Measurements from ENCODE around the gene FBXW12.
A peak's percentile ranks its signal among the peaks of the same experiment; 100 is the strongest.

The FBXW12 gene

DNA sequence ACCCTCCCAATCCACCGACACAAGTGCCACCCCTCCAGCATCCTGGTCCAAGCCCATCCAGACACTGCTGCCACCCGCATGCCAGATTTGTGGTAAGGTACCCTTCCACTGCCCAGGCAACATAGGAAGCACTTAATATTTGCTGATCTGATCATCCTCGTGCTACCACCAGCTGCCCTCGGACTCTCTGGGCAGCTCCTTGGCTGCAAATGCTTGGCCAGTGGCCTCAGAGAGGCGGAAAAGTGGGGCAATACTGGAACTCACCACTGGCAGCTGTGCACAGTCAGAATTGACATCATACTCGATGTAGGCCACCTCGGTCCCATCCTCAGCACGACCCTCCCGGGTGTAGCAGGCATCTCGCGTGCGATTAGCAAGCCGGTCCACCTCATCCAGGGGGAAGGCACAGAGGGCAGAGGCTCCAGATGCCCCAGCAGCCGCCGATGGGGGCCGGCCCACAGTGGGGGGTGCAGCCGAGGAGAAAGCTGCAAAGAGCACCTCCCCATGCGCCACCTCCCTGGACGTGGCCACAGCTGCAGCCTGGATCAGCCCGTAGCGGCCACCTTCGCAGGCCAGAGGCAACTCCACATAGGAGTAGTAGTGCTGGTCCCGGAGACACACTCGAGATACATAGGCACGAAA lies 51.3 kb downstream of the FBXW12 start:
- DNase-seq = no peak

DNA sequence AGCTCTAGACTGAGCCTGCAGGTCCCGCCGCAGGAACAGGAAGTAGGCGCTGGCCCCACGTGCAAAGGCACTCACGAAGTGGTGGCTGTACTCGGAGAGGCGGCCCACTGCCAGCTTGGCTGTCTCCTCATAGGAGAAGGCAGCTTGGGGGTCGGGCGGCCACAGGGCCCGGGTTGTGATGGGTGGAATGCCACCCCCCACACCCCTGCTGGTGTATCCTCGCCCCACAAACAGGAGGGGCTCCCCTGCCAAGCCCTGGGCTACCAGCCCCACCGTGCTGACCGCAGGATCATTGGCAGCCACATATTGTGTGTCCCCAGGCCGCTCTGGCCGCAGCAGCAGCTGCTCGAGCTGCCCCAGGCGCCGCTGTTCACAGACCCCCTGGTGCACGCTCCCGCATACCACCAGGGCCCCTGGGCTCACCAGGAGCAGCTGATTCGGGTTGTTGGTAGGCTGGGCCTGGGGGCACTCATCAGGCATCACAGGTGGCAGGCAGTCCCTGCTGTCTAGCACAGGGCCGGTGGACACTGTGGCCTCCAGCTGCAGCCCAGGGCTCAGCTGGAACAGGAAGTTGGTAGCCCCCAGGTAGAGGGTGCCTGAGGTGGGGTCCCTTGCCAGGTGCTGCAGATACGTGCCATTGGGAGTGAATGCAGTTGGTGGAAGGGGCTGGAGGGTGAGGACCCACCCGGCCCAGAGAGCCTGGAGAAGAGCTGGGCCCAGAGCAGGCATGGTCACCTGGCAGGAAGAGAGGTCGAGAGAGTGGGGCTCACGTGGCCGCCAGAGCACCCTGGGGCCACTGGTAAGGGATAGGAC lies 52.1 kb downstream of the FBXW12 start:
- no peak for DNase-seq

DNA sequence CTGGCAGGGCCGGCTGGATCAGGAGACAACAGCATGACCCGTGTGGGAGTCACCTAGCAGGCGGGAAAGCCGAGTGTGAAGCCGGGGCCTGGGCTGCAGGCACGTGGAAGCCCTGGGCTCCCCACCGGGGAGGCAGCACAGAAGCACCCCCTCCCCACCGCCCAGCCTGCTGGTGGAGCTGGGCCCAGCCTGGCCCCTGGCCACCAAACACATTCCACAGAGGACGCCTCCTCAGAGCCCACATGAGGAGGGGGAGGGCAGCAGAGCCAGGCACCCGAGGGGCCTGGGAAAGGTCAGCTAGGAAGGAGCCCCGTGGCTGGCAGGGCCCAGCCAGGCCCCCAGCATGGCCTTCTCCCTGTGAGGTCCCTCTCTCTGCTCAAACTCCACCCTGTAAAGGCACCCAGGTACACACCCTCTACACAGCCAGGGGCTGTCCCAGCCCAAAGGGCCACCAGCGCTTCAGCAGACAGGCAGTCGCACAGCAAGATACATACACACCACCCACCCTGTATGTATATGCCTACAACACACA lies 53.3 kb downstream of the FBXW12 start:
- DNase-seq = no peak

DNA sequence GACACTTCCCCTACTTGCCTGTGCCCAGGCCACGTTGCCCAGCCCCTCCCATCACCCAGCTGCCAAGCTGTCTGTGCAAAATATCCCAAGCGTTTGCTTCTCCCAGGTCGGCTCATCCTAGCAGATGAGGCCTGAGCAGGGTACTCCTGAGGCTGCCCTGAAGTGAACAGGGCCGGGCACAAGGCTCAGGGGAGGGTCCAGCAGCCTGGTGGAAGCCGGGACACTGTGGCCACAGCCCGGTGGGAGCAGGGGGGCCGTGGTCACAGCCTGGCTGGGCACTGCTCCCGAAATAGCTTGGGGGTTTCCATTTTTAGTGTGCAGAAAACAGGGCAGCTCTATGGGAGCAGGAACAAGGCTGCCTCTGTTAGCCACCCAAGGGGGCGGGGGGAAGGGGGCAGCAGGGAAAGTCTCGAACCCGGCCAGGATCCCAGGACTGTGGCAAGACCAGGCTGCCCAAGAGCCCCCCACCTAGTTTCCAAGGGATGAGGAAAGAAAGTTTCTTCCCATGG lies 54.4 kb downstream of the FBXW12 start:
- no peak for DNase-seq

DNA sequence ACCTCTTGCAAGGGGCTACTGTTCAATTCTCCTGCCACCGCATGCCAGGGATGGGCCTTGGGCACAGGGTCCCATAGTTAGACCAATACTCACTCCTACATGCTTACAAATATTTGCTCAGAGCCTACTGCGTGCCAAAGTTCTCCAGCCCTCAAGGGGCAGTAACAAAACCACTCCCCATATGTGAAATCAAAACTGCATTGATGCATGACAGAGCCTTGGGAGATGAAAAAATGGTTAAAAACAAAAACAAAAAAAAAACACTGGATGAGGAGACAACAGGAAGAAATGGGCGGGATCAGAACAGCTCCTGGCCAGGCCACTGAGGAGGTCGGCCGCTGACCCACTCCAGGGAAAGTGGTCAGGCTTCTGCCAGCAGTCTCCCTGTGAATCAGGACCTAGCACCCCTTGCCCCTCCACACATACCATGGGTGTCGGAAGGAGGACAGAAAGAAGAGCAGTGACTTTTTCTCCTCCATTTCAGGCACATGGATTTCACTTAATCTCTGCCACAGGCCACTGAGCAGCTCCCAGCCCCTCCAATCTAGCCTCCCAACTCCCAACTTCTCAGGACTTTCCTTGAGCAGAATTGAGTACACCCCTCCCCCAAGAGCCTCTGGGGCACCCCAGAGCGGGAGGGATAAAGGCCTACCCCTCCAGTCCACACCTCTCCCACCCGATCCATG lies 55.1 kb downstream of the FBXW12 start:
- no peak for DNase-seq

DNA sequence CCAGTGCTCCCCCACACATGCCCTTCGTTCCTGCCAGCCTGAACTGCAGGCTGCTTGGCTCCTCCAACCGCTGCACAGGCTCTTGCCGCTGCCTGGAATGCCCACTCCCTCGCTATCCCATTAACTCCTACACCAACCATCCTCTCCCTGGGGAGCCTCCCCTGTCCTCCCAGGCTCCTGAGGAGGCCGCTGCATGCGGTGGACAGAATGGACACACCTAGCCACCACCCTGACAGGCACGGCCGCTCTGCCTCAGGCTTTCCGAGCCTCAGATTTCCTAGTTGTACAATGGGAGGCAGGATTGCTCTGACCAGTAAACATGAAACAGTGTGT lies 55.6 kb downstream of the FBXW12 start:
- DNase-seq = no peak

DNA sequence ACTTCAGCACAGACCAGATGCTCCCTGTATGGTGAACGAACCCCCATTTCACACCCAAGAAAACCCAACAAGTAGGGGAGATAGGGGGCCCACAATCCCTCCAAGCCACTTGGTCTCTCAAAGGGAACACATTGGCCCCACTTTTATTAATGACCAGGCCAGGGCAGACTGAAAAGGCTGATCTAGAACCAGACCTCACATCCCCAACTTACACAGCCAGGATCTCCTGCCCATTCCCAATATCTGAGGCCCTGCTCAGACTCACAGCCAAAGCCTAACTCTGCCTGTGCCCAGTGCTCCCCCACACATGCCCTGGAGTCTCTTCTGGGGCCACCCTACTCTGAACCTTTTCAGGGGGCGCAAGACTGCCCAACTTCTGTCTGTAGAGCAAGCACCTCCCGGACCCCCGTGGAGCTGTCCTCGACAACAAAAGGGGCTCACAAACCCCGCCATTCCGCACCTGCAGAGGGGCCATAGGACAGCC lies 56.1 kb downstream of the FBXW12 start:
- DNase-seq = no peak

DNA sequence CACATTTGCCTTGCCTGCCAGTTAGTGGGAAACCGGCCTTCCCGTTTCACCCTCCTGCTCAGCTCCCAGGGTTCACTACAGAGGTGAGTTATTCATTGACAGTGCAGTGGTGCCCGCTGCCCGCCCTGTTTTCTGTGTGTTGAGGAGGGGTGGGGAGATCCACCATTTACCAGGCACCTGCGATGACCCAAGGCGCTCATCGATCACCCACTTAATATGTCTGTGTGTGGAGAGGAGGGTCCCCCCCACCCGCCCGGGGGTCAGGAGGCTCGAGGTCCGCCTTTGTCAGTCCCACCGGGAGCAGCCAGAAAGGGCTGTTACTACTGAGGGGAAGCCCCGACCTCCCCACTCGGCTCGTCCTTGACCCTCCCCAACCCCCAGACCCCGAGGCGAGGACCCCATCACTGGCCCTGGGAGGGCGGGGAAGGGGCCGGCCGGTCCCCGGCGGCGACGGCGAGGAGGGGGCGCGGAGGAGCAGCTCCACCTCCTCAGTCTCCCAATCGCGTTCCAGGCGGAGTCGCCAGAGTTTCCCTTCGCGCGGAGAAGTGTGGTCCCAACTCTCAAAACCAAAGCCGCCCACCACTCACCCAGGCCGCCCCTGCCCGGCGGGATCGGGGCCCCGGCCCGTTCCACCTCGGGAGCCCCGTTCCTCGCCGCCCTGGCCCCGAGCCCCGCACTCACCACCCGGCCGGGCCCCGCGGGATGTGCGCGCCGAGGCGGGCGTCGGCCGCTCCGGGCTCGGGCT lies 56.7 kb downstream of the FBXW12 start:
- no peak for DNase-seq

DNA sequence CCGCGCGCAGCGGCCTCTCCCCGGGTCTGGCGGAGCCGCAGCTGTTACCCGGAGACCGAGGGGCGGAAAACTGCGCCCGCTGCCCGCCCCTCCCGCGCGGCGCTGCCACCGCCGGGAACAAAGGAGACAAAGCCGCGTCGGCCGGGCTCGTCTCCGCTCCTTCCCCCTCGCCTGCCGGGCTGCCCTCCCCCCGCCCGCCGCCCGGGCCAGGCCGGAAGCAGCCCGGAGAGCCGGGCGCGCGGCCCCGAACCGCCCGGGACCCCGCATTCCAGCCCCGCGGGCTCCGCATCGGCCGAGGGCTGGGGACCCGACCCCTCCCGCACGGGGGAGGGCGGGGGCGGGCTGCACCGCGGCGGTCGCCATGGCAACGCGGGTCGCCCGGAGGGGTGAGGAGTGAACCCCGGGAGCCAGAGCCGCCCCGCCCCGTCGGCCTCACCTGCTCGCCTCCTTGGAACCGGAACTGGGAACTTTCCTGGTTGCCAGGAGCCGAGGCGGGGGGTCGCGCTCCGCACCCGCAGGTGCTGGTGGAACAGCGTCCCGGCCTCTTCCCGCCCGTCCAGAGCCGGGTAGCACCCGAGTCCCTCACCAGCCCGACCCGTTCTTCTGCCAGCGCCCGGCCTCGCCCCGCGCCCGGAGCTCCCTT lies 57.4 kb downstream of the FBXW12 start:
- peak; percentile 27 to 49 (median 36) for DNase-seq

DNA sequence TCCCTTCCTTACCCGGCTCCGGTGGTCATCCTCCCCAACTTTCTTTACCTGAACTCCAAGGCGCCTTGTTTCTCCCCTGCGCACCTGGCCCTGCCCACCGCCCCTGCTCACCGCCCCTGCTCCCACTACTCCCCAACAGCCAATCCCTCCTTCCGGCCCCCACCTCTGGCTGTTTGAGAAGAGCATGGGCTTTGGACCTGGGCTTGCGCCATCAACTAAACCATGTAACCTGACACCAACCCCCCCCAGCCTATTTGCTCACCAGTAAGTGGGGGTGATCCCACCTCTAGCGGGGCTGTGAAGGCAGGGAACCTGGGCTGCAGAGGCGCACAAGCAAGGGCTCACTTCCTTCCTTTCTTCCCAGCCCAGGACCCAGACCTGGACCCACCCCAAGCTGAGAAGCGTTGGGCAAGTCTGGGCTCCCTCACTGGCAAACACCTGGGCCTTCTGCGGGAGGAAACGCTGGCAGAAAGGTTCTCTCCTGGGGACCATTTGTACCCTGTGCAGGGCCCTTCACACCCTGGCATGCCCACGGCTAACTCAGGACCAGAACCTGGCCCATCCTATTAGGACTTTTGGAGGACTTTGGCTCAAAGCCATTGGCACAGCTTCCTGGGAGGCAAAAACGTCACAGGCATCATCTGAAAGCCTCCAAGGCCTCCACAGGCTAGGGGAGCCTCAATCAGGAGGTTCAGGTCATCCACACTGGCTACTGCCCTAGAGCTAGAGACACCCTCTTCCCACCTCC lies 58.1 kb downstream of the FBXW12 start, which contains the start of gene PLXNB1:
Gene PLXNB1 (minus strand): TSS at position 127 of the 748 bp plus-strand sequence. CDS start 5,475 bp downstream, outside the sequence.
- DNase-seq = no peak

DNA sequence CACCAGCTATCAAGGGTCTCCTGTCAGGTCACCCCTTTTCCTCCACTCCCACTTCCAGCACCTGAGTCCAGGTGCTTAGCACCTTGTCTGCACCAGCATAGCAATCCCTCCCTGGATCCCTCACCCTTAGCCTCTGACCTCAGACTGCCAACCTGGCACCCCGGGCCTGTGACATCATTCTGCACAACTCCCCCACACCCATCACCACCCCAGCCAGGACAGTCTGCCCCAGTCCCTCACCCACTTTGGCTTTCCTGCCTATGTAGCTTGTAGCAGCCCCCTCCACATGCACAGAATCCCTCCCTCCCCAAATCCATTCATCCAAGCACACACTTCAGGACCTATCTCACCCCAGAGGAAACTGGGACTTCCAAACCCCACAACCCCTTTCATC lies 58.7 kb downstream of the FBXW12 start:
- no peak for DNase-seq

DNA sequence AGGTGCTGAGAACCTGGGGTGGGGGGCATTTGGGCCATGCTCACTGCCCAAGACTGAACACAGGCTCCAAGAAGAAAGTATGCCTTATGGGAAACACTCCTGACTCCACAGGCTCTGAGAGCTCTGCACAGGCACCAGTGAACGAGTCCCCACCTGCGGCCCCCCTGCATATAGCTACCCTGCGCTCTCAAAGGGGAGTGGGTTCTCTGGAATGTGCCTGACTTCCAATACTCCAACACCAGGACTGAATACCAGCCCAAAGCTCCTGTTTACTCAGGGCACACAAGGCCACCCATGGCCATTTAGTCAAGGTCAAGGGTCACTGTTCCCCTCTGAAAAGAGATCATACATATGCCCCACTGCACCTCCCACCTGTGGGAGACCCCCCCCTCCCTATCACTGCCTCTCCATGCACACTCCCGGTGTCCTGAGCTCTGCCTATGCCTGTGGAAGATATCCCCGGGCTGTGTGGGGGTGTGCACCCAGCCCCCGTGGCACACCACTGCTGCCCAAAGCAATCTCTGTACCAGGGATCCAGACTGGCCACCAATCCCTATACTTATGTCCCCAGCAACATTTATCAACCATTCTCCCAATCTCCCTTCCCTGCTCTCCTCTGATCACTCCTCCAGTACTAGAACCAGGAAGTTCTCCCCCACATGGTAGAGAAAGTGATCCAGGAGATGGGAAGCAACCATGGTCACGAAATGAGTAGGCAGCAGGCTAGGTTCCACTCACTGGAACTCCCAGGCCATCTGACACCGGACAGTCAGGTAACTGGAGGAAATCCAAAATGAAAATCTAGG lies 59.4 kb downstream of the FBXW12 start:
- no peak for DNase-seq

DNA sequence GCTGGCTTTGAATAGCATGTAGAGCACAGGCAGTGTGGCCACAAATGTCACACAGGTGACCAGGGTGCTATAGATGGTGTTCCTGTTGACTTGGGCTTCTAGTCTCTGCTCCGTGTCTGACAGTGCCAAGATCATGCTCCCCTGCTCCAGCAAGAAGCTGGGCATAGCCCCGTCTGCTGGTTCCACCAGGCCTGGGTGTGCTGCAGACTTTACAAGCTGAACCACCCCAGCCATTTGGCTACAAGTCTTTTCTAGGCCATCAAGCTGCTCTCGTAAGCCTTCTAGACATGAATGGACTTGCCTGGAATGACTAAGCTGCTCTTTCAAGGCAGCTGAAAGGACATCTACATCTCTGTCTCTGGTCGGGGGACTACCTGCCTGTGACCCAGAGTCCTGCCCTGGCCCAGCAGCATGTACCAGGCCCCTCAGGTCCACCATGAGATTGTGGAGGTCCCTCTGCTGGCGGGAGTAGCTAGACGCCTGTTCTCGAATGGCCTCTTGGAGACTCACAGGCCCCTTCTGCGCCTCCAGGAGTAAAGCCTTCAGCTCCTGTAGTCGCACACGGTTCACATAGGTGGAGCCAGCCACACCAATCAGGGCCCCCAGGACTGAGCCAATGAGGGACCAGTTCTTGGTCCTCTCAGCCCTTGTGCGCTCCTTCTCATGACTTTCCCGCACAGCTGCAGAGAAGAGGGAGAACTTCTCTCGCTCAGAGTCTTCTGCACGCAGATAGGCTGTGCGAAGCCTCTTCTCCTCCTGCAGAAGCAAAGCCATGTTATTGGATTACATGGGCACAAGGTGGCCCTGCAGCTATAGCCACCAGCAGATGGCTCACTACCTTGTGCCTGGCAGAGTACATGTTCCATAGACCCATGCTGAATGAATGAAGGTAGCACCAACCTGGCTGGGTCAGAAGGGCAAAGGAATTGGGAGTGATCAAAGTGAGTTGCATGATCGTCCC lies 60.7 kb downstream of the FBXW12 start:
- no peak for DNase-seq

DNA sequence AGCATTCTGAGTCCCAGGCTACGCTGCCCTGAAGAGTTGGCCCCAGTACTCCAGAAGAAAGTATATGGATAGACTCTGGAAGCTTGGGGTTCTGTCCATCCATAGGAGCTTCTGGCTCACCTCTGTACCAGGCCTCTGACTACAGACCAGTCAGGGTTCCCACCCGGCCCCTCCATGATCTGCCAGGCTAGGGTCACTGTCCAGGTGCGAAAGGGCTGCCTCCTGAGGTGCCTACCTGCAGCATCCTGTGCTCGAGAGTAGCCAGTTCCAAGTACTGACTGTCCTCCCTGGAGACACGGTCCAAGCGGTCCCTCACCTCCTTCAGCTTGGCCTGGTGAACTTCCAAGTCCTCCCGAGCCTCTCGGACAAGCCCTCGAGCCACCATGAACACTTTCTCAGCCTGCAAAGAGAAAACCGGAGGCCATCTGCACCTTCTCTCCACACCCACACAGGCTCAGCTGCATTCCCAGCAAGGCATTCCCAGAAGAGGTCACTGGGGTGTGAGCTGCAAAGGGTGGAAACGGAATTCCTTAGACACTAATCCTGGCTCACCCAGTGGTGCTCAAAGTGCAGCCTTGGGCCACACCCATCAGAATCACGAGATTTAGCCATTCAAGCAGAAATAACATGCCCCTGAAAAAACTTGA lies 61.6 kb downstream of the FBXW12 start:
- DNase-seq = no peak

DNA sequence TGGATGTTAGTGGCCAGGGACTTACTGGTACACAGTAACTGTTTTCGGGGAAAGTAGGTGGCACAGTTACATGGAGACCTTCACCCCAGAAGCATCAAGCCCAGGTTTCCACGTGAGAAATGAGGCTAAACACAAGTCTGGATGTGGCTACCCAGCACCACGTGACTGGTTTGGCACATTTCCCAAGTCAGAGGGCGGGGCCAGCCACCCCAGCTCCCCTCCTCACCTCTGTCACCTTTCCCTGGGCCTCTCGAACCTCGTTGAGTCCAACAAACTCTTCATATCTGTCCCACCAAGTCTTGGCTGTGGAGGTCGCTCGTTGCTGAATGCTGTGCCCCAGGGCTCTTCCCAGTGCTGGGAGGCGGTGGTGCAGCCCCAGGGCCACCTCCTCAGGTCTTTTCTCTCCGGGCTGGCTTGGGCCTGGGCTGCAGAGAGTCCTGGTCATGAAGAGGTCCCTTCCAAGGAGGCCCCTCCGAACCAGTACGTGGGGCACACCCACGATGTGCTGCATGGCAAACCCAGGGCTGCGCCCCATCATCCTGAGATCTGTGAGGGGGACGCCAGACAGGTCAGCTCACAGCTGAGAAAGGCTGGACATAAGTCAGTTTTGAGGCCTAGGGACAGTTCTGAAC lies 62.7 kb downstream of the FBXW12 start:
- DNase-seq = no peak

DNA sequence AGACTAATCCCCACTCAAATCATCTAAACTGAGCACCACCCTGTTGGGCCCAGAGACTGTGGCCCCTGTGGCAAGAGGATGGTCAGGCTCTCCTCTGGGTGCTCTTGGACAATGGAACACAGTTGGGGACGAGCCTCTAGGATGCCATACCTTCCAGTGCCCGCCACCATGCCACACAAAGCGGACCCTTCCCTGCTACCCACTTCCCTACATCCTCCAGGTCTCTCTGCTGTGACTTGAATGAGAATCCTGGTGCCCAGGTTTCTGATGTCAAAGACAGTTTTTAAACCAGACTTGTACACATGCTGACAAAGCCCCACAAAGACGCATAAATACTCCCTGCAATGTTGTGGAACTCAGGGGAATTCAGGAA lies 63.2 kb downstream of the FBXW12 start:
- no peak for DNase-seq

DNA sequence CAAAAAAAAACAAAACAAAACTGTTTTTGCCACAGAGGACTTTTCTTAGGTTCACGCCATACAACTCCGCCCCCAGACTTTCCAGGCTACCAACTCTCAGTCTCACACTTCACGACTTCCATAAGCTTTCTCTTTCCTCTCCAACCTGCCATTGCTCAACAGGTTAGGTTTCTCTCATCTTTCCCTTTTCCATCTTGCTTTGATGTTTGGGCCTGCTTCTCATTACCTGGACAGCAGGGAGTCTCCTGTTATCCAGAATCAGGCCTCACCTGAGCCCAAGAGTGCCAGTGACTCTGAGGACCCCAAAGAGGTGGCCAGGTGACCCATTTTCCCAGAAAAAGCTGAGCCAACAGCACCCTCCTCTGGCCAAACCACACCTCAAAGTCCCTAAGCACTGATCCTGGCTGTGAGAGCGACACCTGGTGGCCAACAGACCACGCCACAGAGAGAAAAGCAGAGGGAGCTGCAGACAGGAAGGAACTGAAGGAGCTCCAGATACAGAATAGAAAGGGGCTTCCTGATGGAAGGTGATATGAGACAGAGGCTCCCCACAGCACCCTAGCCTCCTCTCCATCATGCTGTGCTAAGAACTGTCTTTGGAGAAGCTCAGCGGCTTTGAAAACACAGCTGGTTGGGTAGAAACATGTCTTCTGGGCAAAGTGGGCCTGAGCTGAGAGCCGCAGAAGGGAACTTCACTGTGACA lies 63.9 kb downstream of the FBXW12 start:
- DNase-seq = peak; percentile 63 to 73 (median 70)

DNA sequence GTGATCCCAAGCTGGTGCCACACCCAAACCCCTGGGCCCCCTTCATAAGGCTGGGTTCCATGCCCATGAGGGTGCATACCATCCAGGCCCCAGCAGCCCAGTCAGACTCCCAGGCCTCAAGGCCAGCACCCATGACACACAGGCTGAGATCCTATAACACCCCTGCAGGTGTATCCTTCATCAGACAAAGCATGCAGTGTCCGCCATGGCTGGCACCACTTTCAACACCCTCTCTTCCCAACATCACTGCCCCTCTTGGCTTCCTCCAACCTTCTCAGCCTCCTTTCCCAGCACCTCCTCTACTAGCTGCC lies 64.4 kb downstream of the FBXW12 start:
- DNase-seq = no peak

Measured in activated CD4-positive, CD25-positive, alpha-beta regulatory T cell (primary cell).